DMS53 treated with DMSO at 0.1 percent for 48 hours (cell line): Measurements from ENCODE around the gene ZNF71.

Experiments used
- DNase-seq: peaks from one replicate; lab custom pipeline; 2025; ENCODE audit not compliant: unreplicated experiment; lab: John Stamatoyannopoulos, UW

The ZNF71 gene

DNA sequence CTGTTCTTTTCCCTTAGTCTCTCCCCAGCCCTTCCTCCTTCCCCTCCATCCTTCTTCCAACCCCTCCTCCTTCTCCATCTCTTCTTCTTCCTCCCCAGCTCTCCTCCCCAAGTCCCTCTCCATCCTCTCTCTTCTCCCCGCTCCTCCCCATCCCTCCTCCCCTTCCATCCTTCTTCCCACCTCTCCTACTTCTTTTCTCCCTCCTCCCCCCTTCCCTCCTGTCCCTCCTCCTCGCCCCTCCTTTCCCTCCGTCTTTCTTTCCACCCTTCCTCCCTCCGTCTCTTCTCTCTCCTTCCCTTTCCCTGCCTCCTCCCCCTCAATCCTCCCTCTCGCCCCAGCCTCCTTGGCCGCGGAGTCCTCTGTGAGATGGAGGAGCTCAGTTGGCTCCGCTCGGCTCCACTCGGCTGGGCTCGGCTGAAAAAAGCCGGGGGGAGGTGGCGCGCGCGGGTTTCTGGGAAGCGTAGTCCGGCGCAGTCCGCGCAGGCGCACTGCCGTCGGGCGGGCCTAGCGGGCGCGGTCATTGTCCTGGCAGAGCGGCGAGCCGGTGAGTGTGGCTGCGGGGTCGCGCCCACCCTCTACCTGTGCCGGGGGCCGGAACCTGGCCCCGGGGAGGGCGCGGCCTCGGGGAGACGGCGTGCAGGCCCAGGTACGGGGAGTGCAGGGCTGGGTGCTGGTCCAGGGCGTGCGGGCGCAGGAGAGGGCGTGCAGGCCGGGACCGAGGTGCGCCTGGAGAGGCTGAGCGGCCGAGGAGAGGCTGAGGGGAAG, at the start of gene ZNF71:
ZNF71 (plus strand) TSS at position 520 of the 765 bp plus-strand sequence. CDS start 6,257 bp downstream, outside the sequence.
- peak; percentile 62 for DNase-seq

DNA sequence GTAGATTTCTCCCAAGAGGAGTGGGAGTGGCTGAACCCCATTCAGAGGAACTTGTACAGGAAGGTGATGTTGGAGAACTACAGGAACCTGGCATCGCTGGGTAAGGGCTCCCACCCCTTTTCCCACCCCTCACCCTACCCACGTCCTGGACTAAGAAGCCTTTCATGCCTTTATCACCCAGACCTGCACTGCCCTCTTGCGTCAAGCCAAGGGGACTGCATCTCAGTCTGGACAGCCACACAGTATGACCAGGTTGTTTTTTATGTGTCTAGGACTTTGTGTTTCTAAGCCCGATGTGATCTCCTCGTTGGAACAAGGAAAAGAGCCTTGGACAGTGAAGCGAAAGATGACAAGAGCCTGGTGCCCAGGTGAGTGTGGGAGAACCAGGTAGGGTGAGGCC, 47.6 kb upstream of the ZNF71 start:
- DNase-seq, result no peak

DNA sequence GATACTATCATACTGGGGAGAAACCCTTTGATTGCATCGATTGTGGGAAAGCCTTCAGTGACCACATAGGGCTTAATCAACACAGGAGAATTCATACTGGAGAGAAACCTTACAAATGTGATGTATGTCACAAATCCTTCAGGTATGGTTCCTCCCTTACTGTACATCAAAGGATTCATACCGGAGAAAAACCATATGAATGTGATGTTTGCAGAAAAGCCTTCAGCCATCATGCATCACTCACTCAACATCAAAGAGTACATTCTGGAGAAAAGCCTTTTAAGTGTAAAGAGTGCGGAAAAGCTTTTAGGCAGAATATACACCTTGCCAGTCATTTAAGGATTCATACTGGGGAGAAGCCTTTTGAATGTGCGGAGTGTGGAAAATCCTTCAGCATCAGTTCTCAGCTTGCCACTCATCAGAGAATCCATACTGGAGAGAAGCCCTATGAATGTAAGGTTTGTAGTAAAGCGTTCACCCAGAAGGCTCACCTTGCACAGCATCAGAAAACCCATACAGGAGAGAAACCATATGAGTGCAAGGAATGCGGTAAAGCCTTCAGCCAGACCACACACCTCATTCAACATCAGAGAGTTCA, 40.7 kb upstream of the ZNF71 start:
- DNase-seq, result no peak

DNA sequence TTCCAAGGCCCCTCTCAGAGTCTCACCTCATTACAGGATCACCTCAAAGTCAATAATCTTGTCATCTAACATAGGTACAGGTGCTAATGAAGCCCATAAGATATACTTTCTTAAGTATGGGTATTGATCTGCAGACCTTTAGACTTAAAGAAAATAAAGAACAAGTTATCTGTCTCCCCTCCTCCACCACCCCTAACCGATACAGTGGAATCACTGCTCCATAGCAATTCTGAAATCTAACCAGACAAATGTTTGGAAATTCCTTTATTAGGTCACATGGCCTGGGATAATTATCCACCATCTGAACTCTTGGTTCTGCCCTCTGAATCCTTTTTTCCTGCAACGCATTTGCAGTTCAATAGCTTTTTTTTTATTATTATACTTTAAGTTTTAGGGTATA, 32.3 kb upstream of the ZNF71 start:
- no peak for DNase-seq

DNA sequence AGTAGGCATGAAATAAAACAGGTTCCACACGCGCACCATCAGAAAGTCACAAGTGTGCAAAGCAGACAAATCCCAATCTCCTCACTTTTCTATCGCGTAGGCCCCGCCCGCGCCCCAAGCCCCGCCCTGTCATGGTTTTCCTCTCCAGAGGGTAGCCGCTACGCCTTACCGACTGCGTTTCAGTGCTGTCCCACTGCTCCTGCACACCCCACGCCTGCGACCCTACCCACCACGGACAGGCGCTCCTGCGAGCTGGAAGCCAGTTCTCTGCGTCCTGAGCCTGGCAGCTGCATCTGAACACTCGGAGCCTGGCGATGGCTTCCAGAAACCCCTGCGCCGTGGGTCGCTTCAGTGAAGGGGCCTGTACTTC, 28.2 kb upstream of the ZNF71 start:
- peak; percentile 35 for DNase-seq

DNA sequence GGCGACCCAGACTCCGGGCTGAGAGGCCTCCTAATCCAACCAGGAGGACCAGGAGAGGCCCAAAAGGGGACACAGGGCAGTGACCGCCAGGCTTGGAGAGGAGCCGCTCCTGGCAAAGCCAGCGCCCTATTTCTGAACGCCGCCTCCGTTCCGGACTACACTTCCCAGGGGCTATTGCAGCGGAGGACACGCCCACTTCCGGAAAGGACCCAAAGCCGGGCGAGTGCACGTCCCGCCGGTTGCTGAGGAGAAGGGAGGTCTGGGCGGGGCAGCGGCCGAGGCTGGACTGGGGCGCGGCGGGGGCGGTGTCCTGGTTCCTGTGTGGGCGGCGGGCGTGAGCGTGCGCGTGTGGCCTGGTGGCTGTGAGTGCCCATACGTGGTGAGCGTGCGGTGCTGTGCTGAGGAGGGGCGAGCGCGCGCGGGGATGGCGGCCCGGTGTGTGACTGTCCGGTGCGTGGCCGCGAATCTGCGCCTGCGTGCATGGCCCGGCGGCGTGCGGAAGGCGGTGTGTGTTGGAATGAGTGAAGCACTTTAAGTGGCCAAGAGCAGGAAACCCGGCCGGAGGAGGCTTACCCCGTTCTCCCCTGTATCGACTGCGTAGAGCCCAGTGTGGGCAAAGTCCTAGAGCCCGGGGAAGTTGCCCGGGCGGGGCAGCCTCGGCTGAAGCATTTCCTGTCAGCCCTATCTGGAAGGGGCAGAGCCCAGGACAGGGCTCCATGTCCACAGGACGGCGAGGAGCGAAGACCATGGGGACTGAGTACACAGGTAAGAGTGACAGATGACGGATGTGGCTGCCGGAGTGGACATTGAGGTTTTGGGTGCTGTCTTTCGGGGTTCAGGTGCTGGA, 27.6 kb upstream of the ZNF71 start, which contains the start of gene ZNF470:
ZNF470 (plus strand) TSS at position 195 of the 847 bp plus-strand sequence. CDS start 2,844 bp downstream, outside the sequence.
- peak; percentile 85 for DNase-seq

DNA sequence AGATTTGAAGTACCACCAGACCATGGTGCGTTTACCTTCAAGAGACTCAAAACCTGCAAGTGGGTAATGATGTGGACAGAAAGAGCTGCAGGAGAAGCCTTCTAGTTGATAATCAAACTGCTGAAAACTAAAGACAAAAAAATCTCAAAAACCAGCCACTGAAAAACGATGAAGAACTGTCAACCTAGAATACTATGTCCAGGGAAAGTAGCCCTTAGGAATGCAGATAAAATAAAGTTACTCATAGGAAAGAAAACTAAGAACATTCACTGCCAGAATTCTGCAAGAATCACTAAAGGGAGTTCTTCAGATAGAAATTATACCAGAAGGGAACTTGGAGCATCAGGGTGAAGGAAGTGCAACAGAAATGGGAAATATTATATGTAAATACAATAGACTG, 22.5 kb upstream of the ZNF71 start:
- no peak for DNase-seq

DNA sequence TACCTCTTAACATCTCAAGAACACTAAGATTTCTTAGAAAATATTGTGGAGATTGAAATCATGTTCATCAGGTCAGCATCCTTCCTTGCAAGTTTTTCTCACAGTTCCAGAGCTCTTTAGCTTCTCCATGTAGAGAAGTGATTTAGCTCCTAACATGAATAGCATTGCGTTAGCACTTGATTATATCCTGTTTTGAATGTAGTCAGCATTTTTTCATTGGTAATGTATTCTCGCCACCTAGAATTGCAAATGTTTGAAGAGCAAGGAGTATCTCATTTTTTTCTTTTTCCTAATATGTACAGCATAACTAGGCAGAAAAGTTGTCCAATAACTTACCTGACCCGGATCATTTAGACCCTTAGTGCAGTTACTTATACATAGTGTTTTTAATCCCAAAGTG, 21.2 kb upstream of the ZNF71 start:
- DNase-seq, result no peak

DNA sequence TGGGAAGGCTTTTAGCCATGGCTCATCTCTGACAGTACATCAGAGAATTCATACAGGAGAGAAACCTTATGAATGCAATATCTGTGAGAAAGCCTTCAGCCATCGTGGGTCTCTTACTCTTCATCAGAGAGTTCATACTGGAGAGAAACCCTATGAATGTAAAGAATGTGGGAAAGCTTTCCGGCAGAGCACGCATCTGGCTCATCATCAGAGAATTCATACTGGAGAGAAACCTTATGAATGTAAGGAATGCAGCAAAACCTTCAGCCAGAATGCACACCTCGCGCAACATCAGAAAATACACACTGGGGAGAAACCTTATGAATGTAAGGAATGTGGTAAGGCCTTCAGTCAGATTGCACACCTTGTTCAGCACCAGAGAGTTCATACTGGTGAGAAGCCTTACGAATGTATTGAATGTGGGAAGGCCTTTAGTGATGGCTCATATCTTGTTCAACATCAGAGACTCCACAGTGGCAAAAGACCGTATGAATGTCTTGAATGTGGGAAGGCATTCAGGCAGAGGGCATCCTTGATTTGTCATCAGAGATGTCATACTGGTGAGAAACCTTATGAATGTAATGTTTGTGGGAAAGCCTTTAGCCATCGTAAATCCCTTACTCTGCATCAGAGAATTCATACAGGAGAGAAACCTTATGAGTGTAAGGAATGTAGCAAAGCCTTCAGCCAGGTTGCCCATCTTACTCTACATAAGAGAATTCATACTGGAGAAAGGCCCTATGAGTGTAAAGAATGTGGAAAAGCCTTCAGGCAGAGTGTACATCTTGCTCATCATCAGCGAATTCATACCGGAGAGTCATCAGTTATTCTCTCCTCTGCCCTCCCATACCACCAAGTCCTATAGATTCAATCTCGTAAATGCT, 17.1 kb upstream of the ZNF71 start:
- DNase-seq, result no peak

DNA sequence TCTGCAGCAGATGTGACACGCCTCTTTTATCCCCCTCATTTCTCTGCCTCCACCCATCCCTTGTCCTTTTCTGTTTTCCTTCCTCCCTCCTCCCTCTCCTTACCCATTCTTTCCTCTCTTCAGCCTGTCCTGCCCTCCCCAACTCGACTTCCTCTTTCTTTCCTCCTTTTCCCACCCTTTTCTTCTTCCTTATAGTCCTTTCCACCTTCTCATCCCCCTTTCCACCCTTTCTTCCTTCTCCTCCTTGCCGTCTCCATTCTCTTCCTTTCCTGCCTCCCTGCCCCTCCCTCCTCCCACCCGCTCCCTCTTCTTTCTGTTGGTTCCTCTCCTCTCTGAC, 688 bp upstream of the ZNF71 start:
- no peak for DNase-seq

DNA sequence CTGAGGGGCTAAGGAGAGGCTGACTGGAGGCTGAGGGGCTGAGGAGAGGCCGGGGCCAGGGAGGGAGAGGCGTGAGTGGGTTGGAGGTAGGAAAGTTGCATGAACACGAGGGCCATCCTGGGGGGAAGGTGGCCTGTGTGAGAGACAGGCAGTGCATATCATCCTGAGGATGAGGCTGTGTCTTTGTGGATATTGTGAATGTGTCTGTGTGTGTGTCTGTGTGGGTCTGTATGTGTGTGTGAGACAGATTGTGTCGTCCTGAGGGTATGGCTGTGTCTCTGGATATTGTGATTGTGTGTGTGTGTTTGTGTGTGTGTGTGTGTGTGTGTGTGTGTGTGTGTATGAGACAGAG, 422 bp downstream of the ZNF71 start:
- DNase-seq, result no peak

DNA sequence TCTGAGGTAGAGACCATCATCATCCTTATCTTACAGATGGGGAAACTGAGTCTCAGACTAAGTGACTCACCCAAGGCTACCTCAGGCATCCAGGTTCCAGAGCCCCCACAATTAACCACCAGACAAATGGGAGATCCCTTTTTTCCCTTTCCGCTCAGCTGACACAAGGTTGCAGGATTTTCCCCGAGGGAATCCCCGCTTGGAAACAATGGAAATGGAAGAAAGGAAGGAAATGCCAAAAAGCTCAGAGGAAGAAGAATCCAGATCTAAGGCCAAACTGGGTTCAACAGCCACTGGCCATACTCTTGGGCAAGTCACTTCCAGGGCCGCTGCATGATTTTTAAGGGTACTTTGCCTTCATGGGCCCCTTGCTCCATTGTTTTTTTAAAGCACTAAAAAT, 1.6 kb downstream of the ZNF71 start:
- no peak for DNase-seq

DNA sequence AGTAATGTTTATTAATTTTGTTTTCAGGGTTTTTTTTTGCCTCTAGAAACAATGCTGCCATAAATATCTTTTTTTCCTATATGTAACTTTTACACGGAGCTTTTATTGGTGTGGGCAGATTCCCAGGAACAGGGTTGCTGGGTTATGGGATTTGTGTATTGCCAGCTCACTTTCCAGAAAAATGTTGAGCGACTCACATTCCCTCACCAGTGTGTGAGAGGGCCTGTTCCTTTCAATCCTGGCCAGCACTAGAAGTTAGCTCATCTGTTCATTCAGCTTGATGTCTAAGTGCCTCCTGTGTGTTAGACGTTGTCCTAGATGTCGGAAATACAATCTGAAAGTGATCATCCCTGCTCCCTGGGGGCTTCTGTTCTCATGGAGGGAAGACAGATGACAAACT, 2.6 kb downstream of the ZNF71 start:
- DNase-seq, result no peak

DNA sequence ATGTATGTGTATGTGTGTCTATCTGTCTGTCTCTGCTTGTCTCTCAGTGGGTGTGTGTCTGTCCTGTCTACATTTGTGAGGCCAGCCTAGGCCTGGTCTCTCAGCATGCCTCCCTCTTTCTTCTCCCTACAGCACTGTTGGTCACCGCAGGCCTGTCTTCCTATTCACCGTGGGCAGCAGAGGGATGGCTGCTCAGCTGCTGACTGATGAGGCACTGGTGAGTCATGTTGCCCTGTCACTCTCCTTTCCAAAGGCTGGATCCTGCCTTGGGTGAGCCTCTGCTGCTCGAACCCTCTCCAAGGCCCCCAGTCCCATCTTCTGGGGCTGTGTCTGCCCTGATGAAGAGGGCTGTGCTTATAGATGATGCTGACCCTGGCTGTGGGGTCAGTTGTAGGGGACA, 6.3 kb downstream of the ZNF71 start:
- DNase-seq, result no peak

DNA sequence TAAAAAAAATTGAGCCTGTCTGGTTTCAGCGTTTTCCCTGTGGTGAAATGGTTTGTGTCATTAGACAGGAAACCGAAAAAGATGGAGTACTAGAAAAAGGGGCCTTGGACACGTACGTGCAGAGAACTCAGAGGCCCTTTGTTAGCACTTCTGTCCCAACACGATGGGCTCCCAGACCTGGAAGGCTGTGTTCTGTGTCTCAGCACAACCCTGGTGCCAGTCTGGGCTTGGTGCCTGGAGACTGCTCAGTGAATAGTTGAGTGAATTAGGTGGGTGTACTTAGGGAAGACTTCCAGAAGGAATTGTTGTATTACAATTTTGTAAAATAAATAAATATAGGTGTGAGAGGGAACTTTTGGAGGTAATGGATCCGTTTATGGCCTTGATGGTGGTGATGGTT, 8.7 kb downstream of the ZNF71 start:
- DNase-seq, result no peak

DNA sequence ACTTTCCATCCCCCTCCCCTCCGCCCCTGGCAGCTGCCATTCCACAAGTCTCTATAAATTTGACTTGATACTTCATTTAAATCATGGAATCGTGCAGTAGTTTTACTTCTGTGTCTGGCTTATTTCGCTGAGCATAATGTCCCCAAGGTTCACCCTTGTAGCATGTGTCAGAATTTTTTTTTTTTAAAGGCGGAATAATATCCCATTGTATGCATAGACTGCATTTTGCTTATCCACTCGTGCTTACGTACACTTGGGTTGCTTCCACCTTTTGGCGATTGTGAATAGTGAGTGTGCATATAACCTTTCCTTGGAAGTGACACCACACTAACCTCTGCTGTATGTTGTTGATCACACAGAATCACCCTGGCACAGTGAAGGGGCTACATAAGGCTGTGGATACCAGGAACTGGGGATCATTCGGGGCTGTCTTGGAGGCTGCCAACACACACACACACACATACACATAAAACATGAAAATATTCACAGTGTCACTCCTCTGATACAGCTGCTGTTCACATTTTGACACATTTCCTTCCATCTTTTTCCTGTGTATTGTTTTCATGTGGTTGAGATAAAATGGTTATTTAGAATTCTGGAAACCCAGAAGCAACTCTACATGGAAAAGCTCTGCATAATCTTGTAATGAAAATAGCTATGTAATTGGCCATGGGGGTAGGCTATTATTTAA, 13.3 kb downstream of the ZNF71 start:
- no peak for DNase-seq

DNA sequence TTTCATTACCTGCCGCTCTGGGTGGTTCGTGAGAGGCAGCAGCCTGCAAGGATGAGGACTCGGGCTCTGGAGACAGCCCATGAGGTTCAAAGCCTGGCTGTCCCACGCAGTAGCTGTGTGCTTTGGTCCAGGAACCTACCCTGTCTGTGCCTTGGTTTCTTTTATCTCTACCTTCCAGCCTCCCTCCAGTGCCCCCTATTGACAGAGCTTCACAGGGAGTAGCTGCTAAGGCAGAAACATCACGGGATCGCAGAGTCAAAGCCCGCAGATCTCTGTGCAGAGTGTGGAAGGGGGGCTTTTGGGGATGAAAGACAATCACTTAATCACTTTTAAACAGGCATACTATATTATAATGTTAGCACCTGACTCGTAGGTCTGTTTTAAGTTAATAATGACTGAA, 16.2 kb downstream of the ZNF71 start:
- DNase-seq, result no peak

DNA sequence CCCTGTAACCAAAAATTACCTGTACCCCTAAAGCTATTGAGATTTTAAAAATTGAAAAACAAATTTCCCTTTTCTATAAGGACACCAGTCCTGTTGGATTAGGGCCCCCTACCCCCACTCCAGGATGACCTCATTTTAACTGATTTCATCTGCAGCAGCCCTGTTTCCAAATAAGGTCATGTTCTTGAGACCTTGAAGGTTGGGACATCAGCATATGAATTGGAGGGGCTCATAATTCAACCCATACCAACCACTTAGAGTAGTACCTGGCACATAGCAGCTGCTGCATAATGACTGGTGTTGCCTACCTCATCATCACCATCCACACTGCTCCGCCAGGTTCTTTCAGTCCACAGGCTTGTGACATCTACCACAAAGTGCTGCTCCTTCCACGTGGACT, 17.6 kb downstream of the ZNF71 start:
- DNase-seq, result no peak

DNA sequence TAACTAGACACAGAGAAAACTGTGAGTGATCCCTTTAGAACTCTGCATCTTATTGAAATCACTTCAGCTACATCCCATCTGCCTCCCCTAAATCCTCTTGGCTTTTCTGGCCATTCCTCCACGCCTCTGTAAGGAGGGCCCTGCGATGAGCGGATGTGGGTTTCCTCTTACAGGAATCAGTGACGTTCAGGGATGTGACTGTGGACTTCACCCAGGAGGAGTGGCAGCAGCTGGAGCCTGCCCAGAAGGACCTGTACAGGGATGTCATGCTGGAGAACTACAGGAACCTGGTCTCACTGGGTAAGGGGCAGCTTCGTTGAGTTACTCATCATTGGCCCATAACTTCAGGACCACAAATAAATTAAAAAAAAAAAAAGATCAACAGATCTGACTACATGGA, 18.5 kb downstream of the ZNF71 start:
- DNase-seq, result no peak

DNA sequence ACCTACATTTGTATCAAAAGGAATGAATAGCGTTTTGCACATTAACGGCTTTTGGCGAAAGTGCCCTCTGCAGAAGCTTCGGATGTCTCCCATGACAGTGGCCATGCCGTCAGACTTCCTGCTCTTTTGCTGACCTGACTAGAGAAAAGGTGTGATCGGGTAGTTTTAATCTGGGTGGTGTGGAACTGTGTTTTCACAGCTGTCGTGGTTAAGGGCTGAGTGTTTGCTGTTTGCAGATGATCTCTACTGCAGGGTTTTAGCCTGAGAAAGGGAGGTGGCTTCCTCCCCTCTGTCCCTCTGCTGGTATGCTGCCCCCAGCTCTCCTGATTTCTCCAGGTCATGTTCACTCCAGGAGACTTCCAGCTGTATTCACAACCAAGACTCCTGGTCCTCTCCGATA, 22.4 kb downstream of the ZNF71 start:
- peak; percentile 23 for DNase-seq

DNA sequence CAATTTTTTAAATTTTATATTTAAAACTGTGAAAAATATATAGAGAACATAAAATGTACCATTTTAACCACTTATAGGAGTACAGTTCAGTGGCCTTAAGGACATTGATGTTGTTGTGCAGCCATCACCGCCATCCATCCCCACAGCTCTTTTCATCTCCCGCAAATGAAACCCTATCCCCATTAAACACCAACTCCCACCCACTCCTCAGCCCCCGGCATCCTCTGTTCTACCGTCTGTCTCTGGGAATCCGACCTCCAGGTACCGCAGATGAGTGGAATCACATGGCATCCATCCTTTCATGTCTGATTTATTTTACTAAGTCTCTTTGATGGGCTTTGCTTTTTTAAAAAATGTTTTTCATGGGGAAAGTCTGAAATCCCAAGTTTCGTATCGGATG, 24.0 kb downstream of the ZNF71 start:
- no peak for DNase-seq
